Measurements from ENCODE around the gene PTPRN2.

- TF ChIP-seq, protein P1, sequence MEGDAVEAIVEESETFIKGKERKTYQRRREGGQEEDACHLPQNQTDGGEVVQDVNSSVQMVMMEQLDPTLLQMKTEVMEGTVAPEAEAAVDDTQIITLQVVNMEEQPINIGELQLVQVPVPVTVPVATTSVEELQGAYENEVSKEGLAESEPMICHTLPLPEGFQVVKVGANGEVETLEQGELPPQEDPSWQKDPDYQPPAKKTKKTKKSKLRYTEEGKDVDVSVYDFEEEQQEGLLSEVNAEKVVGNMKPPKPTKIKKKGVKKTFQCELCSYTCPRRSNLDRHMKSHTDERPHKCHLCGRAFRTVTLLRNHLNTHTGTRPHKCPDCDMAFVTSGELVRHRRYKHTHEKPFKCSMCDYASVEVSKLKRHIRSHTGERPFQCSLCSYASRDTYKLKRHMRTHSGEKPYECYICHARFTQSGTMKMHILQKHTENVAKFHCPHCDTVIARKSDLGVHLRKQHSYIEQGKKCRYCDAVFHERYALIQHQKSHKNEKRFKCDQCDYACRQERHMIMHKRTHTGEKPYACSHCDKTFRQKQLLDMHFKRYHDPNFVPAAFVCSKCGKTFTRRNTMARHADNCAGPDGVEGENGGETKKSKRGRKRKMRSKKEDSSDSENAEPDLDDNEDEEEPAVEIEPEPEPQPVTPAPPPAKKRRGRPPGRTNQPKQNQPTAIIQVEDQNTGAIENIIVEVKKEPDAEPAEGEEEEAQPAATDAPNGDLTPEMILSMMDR (conservative IDR thresholded peaks at IDR 0.05 in 1 of 2, IDR thresholded peaks at IDR 0.05 in 1 of 2; ENCODE audit: extremely low read depth in 1 of 2, insufficient read depth in 1 of 2, low read depth in 1 of 2, low read length in 2 of 2), result no peak
- no peak for TF ChIP-seq EZH2 (IDR thresholded peaks at IDR 0.05; ENCODE audit: borderline replicate concordance, low read length)
These were observed 990.1 kb downstream of the PTPRN2 start for GRCh38 chr7:157597562-157597961.

Measured in mammary epithelial cell (primary cell).